ENCODE results near the gene SNRPD3.

Gene SNRPD3

DNA sequence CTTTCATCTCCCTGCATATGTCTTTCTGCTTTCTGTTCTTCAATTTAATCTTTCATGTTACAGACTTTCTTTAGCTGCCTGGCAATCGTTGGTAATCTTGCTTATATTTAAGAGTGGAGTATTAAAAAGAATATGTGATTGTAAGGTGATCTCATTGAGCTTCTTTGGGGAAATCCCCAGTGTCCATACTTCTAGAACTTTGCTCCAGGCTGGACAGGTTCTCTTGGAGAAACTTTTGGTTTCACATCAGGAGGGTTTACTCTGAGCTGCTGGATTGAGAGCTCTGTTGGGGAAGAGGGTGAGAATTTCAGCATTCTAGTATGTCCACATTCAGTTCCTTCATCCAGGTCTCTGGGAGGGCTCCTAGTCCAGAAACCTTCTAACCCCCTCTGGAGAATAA is 21.0 kb downstream of the SNRPD3 start:
- no peak for DNase-seq

DNA sequence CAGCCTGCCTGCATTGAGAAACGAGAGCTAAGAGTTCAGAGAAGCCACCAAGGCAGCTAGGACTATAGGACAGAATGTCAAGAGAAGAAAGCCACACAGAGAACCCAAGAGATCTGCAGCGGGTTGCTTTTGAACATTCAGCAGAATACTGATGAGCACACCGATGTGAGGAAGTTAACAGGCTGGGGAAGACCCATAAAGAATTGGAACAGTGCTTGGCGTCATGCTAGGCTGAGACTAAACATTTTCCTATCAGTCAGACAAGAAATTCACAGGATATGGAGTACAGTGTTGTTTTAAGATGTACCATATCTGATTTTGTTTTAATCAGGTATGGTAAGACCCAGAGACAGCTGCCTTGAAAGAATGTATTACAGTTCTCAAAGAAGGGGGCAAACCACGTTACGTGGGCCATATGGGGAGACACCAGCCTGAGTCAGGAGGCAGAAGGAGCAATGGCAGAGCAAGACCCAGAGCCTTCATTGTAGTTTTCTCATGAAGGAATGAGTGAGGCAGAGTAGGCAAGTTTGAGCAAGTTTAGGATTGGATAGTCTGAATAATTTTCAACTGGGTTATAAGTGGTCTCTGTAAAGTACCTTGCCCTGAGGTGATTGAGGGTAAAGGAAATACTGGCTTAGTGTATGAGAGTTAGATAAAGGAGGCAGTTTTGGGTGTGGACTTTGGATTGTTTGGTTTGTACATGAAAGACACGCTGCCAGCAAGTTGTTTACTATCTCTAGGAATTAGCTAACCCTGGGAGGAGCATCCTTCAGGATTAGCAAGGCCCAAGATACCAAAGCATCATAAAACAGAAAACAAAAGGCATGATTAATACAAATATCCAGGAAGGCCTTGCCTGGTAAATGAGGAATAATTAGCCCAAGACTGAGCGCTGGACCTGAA is 22.8 kb downstream of the SNRPD3 start:
- no peak for DNase-seq

DNA sequence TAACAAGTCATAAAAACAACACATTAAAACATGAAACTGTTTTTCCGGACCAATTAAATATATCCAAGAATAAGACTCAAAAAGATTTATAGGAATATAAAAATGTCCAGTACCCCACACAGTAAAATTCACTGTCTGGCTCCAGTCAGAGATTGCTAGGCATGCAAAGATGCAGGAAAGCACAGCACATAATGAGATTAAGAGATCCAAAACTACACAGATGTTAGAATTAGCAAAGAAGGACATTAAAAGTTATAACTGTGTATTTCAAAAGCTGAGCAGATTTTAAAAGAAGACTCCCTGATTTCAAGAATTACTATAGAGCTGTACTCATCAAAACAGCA is 23.4 kb downstream of the SNRPD3 start:
- DNase-seq = no peak

DNA sequence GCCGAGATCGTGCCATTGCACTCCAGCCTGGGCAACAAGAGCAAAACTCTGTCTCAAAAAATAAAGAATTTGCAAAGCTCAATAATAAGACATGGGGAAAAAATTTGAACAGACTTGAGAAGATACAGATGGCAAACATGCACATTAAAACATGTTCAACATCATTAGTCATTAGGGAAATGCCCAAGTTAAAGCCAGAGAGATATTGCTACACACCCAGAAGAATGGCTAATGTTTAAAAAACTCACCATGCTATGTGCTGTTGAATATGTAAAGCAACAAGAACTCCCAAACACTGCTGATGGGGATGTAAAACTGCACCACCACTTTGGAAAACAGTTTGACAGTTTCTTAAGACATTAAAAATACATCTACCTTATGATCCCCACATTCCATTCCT is 24.5 kb downstream of the SNRPD3 start:
- no peak for DNase-seq

GRCh38 chr22:24582056-24582814 is 26.4 kb downstream of the SNRPD3 start:
- DNase-seq = no peak

DNA sequence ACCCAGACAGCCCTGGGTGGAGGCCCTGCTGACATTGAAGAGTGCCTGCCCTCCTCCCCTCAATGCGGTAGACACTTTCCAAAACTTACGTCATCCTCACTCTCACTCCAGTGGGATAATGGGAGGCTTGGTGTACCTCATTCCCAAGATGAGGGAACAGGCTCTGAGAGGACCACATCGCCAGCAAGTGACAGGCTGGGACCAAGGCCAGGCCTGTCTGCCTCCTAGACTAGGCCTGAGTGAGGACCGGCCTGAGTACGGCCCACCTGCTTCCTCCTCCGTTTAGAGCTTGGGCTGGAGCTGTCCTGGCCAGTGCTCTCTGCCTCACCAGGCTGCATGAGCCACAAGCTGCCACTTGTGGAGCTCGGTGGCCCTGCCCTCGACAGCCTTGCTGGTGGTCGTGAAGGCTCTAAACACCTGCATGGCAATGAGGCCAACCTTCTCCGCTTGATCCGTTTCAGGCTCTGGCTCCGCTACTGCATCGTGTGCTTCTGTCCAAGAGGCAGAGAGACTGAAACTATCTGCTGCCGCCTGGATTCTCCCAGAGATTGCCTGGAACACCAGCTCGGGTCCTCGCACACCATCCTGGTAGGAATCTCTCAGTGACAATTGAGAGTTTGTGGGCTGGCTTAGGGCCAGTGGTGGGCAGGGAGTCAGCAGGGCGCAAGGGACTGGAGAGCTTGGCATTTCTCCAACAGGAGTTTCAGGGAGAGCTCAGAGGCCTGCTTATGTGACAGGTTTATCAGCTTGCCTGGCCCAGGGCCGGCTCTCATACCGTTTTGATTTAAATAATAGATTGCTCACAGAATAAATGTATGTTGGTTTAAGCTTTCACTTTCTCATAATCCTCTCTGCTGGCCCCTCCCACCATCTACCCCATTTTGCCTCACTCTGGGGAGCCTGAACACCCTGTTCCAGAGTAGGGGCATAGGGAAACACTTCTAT is 27.7 kb downstream of the SNRPD3 start:
- DNase-seq = no peak

- no peak for DNase-seq
These were observed 28.5 kb downstream of the SNRPD3 start for GRCh38 chr22:24584166-24584790.

DNA sequence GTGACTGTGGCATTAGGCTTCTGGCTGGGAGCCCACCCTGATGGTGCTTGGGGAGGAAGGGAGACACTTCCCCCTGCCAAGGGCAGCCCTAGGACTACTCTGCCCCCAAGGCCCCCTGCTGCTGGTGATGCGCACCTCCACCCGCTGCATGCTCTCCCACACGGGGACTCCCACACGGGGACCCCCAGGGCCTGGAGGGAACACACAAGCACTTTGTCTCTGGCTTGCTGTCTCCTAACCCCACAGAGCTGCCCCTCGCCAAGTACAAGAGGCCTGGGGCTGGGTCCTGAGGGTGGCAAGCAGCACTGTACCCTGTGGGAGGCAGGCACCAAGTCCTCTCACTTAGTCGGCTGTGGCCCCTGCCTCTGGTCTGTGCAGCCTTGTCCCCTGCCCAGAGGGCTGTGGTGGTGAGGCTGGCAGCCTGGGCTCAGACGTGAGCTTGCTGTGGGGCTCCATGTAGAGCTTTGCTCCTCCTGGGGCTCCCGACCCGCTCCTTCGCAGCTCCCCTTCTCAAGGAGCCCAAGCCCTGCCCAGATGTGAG is 29.1 kb downstream of the SNRPD3 start:
- no peak for DNase-seq

DNA sequence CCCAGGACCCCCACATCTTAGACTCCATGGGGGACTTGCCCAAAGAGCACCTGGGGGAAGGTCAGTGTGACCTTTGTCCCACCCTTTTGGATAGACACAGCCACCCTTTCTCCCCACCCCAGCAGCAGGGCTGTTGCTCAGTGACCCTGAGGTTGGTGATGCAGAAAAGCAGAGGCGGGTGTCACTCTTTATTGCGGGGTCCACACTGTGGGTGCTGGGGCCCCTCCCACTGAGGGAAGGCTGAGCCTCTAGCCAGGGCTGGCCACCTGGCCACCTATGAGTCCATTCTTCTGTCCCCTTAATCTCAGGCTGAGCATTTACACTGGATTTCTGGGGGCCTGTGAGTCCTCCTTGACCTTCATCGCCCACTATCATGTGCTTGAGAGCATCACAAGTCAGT is 29.7 kb downstream of the SNRPD3 start:
- no peak for DNase-seq

DNA sequence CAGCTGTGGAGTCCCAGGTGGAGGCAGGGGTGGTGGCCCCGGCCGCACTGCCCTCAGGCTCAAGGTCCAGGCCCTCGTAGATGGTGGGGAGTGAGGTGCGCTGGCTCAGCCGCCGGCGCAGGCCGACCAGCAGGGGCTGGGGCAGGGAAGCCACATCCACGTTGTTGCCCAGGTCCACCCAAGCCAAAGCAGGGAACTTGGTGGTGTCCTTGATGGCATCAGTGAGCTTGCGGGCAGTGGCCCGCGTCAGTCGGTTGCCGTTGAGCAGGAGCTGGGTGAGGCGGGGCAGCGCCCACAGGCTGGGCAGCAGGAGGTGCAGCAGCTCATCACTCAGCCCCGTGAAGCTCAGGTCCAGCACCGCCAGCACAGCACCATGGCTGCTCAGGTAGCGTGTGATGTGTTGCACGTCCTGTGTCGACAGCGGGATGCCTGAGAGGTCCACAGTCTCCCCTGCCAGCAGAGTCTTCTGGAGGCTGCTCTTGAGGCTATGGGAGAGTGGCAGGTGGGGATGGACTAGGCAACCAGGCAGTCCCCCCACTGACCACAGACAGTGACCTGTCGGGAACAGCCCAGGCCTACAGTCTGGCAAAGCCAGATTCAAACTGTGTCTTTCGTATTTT is 30.2 kb downstream of the SNRPD3 start:
- DNase-seq = no peak

DNA sequence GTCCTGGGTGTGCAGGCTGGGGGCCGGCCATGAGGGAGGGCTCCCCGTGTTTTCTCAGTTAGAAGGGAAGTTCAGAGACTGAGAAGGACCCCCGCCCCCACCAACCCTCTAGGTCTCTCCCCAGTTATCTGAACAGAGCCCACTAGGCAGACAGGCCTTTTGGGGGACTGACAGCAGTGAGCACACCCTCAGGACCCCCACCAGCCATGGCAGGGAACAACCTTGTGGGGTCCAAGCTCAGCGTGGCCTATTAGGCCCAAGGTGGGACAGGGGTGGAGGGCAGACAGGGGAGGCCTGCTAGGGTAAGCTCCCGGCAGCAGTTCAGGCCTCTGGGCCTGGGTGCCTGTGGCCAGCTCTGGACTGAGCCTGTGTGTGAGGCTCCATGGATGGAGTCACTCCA is 31.5 kb downstream of the SNRPD3 start:
- DNase-seq = no peak

GRCh38 chr22:24587948-24588347 is 32.1 kb downstream of the SNRPD3 start:
- DNase-seq = no peak

- no peak for DNase-seq
These were observed 32.6 kb downstream of the SNRPD3 start for GRCh38 chr22:24588381-24588756.

GRCh38 chr22:24588757-24589481 is 33.1 kb downstream of the SNRPD3 start:
- no peak for DNase-seq

DNA sequence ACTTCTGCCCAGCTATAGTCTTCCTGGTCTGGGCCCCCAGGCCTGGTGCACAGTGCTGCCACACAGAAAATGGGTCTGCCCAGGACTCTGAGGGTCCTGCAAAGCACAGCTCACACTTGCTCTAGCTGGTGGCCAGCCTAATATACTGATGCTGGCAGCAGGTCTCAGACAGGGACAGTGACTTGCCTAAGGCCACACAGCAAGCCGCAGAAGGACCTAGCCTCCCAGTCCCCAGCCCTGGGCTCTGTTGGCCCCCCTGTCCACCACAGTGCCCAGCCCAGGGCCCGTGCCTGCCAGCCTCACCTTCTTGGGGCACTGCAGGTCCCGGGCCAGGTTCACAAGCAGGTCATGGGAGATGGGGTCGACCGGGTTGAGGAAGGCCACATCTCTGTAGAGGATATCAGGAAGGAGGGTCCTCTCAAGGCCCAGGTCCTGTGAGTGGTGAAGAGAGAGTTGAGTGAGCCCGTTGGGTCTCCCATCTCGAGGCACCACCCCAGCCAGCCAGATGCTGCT is 33.8 kb downstream of the SNRPD3 start:
- no peak for DNase-seq

- DNase-seq = no peak
These were observed 34.9 kb downstream of the SNRPD3 start for GRCh38 chr22:24590596-24591173.

- no peak for DNase-seq
These were observed 35.6 kb downstream of the SNRPD3 start for GRCh38 chr22:24591286-24591830.

DNA sequence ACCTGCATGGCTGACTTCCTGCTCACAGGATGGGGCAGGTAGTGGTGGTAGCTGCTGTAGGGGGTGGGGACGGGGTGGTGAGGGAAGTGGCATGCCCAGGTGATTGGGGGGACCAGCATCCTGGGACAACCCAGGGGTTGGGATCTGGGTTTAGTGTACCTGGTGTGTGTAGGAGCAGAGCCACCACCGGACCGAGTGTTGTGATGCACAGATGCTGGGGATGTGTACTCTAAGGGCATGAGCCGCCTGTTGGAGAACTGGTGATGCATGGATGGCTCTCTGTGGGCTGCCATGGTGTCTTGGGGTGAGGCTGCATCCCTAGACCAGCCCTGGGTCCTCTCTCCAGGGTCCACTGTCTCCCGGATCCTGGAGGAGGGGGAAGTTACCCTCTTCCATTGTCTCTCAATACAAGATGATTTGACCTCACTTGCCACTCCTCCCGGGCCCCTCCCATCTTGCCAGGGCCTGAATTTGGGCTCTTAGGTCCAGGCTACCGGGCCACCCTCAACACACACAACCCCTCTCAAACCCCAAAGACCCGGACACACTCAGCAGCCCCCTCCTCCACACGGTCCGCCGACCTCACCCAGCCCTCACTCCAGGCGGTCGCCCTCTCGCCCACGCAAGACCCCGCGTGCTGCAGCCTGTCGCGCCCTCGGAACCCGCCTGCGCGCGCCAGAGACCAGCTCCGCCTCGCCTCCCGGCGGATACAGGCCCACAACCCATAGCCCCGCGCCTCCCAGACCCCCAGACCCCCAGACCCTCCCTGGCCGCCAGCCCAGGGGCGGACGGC is 36.5 kb downstream of the SNRPD3 start:
- DNase-seq = peak; percentile 16

DNA sequence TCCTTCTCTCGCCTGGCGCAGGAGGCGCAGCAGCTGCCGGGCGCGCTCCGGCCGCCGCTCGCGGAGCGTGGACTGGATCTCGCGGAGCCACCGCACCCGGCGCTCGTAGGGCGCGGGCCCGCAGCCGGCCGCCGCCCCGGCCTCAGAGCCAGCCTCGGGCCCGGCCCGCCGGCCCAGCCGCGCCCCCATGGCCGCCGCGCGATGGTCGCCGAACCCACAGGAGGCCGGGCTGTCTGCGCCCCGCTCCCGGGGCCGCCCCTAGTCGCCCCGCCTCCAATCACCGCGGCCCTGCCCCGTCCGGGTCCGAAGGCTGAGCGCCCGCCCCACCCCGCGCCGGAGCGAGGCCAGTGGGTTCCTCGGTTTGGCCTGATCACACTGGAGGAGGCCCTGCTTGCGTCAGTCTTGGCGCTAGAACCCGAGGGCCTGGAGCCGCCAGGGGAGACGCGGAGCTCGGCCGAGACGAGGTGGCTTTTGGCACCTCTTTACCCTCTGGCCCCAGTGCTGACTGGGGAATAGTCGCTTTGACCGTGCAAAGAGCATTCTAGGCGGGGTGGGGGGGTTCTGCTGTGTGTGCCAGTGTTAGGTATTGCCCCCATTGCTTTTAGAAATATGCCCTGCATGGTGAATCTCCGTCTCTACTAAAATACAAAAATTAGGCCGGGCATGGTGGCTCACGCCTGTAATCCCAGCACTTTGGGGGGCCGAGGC is 37.2 kb downstream of the SNRPD3 start, which contains the start of gene LRRC75B:
Gene LRRC75B (minus strand): TSS at position 223 of the 708 bp plus-strand sequence. CDS start 34 bp downstream, at position 189.
- DNase-seq = peak; percentile 49

Data from activated CD4-positive, alpha-beta T cell treated with anti-CD3 and anti-CD28 coated beads for 48 hours (primary cell).